GM23338 (cell line): ENCODE data around the gene FBLN5. TPM values are rescaled to one million over a fixed set of nuclear protein-coding genes. Genes with fewer than 3 reads are reported as not detected.

Source experiments
- ATAC-seq: fragments of 200-7000 bp; cut with Tn5 transposase; 3 replicates; pipeline ENCODE4 v1.9.1; 2020
- DNase-seq: peaks from one replicate; pipeline ENCODE4 v3.0.0-alpha.2; 2015; ENCODE audit warnings: low spot score
- H2AFZ ChIP-seq: fragments of 200-600 bp; sonication (generic); 2 replicates; pipeline ENCODE4 v1.8.0; 2016; ENCODE audit warnings: antibody characterized with exemption, mild to moderate bottlenecking, moderate library complexity
- H3F3A ChIP-seq: fragments of 200-600 bp; sonication (generic); replicated peaks from 2 replicates; pipeline ENCODE4 v1.8.0; 2017; ENCODE audit warnings: antibody characterized with exemption, mixed run types, low read depth
- H3K27ac ChIP-seq: fragments of 200-600 bp; sonication (generic); 2 replicates; pipeline ENCODE4 v1.6.1; 2016; ENCODE audit warnings: low read depth
- H3K27me3 ChIP-seq: fragments of 200-600 bp; sonication (generic); 2 replicates; pipeline ENCODE4 v1.8.0; 2016; ENCODE audit warnings: mild to moderate bottlenecking, mixed run types, moderate library complexity; ENCODE audit not compliant: insufficient read depth
- H3K36me3 ChIP-seq: fragments of 200-600 bp; sonication (generic); 2 replicates; pipeline ENCODE4 v1.8.0; 2016; ENCODE audit warnings: mild to moderate bottlenecking; ENCODE audit not compliant: insufficient read depth
- H3K4me1 ChIP-seq: fragments of 200-600 bp; sonication (generic); 2 replicates; pipeline ENCODE4 v1.8.0; 2016; ENCODE audit warnings: mild to moderate bottlenecking, moderate library complexity; ENCODE audit not compliant: insufficient read depth
- H3K4me2 ChIP-seq: fragments of 200-600 bp; sonication (generic); 2 replicates; pipeline ENCODE4 v1.7.1; 2017; ENCODE audit warnings: mixed run types
- H3K4me3 ChIP-seq: fragments of 200-600 bp; sonication (generic); 2 replicates; pipeline ENCODE4 v1.6.1; 2016; ENCODE audit warnings: mixed run types
- H3K79me2 ChIP-seq: fragments of 200-600 bp; sonication (generic); replicated peaks from 2 replicates; pipeline ENCODE4 v1.8.0; 2017; ENCODE audit warnings: mild to moderate bottlenecking; ENCODE audit not compliant: insufficient read depth
- H3K9me2 ChIP-seq: fragments of 200-600 bp; sonication (generic); 2 replicates; pipeline ENCODE4 v1.8.0; 2017; ENCODE audit not compliant: insufficient read depth
- H4K20me1 ChIP-seq: fragments of 200-600 bp; sonication (generic); replicated peaks from 2 replicates; pipeline ENCODE4 v1.8.0; 2017; ENCODE audit warnings: mild to moderate bottlenecking; ENCODE audit not compliant: insufficient read depth
- H3K27ac Mint-ChIP-seq: 2 replicates; pipeline ENCODE4 v1.8.0; 2020; ENCODE audit warnings: inconsistent platforms, mild to moderate bottlenecking, moderate library complexity, mixed read lengths
- H3K27me3 Mint-ChIP-seq: 3 replicates; pipeline ENCODE4 v1.8.0; 2022; ENCODE audit warnings: low read depth, mild to moderate bottlenecking, moderate library complexity, mixed read lengths, inconsistent platforms; ENCODE audit not compliant: insufficient read depth, poor library complexity
- H3K36me3 Mint-ChIP-seq: 3 replicates; pipeline ENCODE4 v1.8.0; 2021; ENCODE audit warnings: low read depth, mild to moderate bottlenecking, inconsistent platforms, moderate library complexity, mixed read lengths
- H3K4me1 Mint-ChIP-seq: 3 replicates; pipeline ENCODE4 v1.8.0; 2020; ENCODE audit warnings: mild to moderate bottlenecking, inconsistent platforms, mixed read lengths
- H3K4me3 Mint-ChIP-seq: 3 replicates; pipeline ENCODE4 v1.8.0; 2021; ENCODE audit warnings: moderate library complexity, mild to moderate bottlenecking, inconsistent platforms, mixed read lengths
- H3K9me3 Mint-ChIP-seq: 3 replicates; pipeline ENCODE4 v1.8.0; 2020; ENCODE audit warnings: moderate library complexity, mild to moderate bottlenecking, inconsistent platforms, mixed read lengths
- CREB1 ChIP-seq: fragments of 250-450 bp; sonication (Bioruptor Pico); IDR thresholded peaks from 2 replicates; pipeline ENCODE4 v1.5.0; 2020; ENCODE audit warnings: low read depth, mild to moderate bottlenecking, moderate library complexity
- CTCF ChIP-seq, 2 experiments: fragments of 200-600 bp in 1 of 2; sonication (generic) in 1 of 2; conservative IDR thresholded peaks; 2 replicates each; pipeline versions ENCODE4 v1.5.1 to v1.6.1; 2016 to 2017; ENCODE audit warnings: antibody characterized with exemption in 2 of 2, low read depth in 2 of 2, mild to moderate bottlenecking in 2 of 2, moderate library complexity in 1 of 2
- ETS1 ChIP-seq: IDR thresholded peaks from 2 replicates; pipeline ENCODE4 v1.6.1; 2016; ENCODE audit warnings: antibody characterized with exemption
- EZH2 ChIP-seq: fragments of 200-600 bp; sonication (generic); IDR thresholded peaks from one replicate; pipeline ENCODE4 v1.8.0; 2017; ENCODE audit warnings: antibody characterized with exemption, mild to moderate bottlenecking, low read depth; ENCODE audit not compliant: unreplicated experiment
- EZH2phosphoT487 ChIP-seq: fragments of 200-600 bp; sonication (generic); IDR thresholded peaks from one replicate; pipeline ENCODE4 v1.8.1; 2018; ENCODE audit warnings: antibody characterized with exemption; ENCODE audit not compliant: unreplicated experiment
- JUNB ChIP-seq: IDR thresholded peaks from one replicate; pipeline ENCODE4 v1.6.1; 2016; ENCODE audit warnings: antibody characterized with exemption; ENCODE audit not compliant: unreplicated experiment
- NANOG ChIP-seq: IDR thresholded peaks from 2 replicates; pipeline ENCODE4 v1.6.1; 2016; ENCODE audit warnings: antibody characterized with exemption, borderline replicate concordance
- POLR2AphosphoS5 ChIP-seq: IDR thresholded peaks from 2 replicates; pipeline ENCODE4 v1.6.1; 2016; ENCODE audit warnings: antibody characterized with exemption, low read depth
- ZNF114 ChIP-seq: fragments of 250-450 bp; sonication (Bioruptor Pico); IDR thresholded peaks from 2 replicates; pipeline ENCODE4 v1.5.0; 2020; ENCODE audit warnings: mild to moderate bottlenecking, moderate library complexity
- ZNF462 ChIP-seq: fragments of 250-450 bp; sonication (Bioruptor Pico); IDR thresholded peaks from 2 replicates; pipeline ENCODE4 v1.5.0; 2020; ENCODE audit warnings: mild to moderate bottlenecking, moderate library complexity
- polyA plus RNA-seq: library from polyadenylated mRNA; unstranded; fragments of >200 nt; fragmentation: Nextera tagmentation; extraction: Ambion mirVana; gene quantifications from 2 replicates; pipeline ENCODE4 v1.2.1, GENCODE V29; 2016
- total RNA-seq: library from RNA; depleted of rRNA; stranded (reverse); fragments of >200 nt; shearing (Covaris generic); gene quantifications from 2 replicates; pipeline ENCODE4 v1.2.3, GENCODE V29; 2014

Gene FBLN5
- total and polyA plus RNA-seq, 2 experiments from 2014 or later: 4.3 to 4.9 TPM

- Mint-ChIP-seq H3K27me3 (peaks cover 3% of the 10 kb centered on the region), H3K36me3 (no peaks in the 10 kb centered on the region), H3K4me3 (no peak overlapping the region), H3K9me3 (no peaks in the 10 kb centered on the region), H3K27ac (no peak overlapping the region), H3K4me1 (peaks cover 12% of the 10 kb centered on the region)
- no peaks in the 10 kb centered on the region for H3K79me2 ChIP-seq
- no peak overlapping the region for H3K4me3 ChIP-seq
- H3F3A ChIP-seq: no peaks in the 10 kb centered on the region
- H3K9me2 ChIP-seq: no peaks in the 10 kb centered on the region
- peaks cover 6% of the 10 kb centered on the region for H3K4me1 ChIP-seq
- no peak overlapping the region for H2AFZ ChIP-seq
- H3K27ac ChIP-seq: no peak overlapping the region
- no peaks in the 10 kb centered on the region for H4K20me1 ChIP-seq
- H3K4me2 ChIP-seq: no peak overlapping the region
- ATAC-seq (no peak), DNase-seq (no peak)
- TF ChIP-seq CTCF (conservative IDR thresholded peaks at IDR 0.05; ENCODE audit: low read depth in 2 of 2): no peak
- TF ChIP-seq CREB1: no peak
- TF ChIP-seq POLR2AphosphoS5: no peak
- TF ChIP-seq NANOG: no peak
- no peak for TF ChIP-seq ZNF462 (CRISPR knock-in tag)
- H3K36me3 ChIP-seq: no peaks in the 10 kb centered on the region
- no peaks in the 10 kb centered on the region for H3K27me3 ChIP-seq
Observed at GRCh38 chr14:91861091-91861490, 86.4 kb downstream of the FBLN5 start.

GRCh38 chr14:91860238-91860637 lies 87.3 kb downstream of the FBLN5 start:
- Histone ChIP-seq H2AFZ (no peak overlapping the region), H3K79me2 (no peaks in the 10 kb centered on the region), H3K9me2 (no peaks in the 10 kb centered on the region), H3K36me3 (no peaks in the 10 kb centered on the region), H3K4me2 (no peak overlapping the region), H4K20me1 (no peaks in the 10 kb centered on the region), H3K4me3 (no peak overlapping the region), H3K4me1 (peaks cover 6% of the 10 kb centered on the region), H3K27ac (no peak overlapping the region), H3K27me3 (no peaks in the 10 kb centered on the region), H3F3A (no peaks in the 10 kb centered on the region)
- Mint-ChIP-seq H3K27ac (no peak overlapping the region), H3K36me3 (no peaks in the 10 kb centered on the region), H3K4me1 (peaks cover 12% of the 10 kb centered on the region), H3K27me3 (peaks cover 3% of the 10 kb centered on the region), H3K9me3 (no peaks in the 10 kb centered on the region), H3K4me3 (no peak overlapping the region)
- TF ChIP-seq CREB1: no peak
- TF ChIP-seq EZH2phosphoT487: no peak
- no peak for TF ChIP-seq CTCF (conservative IDR thresholded peaks at IDR 0.05; ENCODE audit: low read depth in 2 of 2)
- TF ChIP-seq NANOG: no peak
- TF ChIP-seq POLR2AphosphoS5: no peak
- no peak for TF ChIP-seq ZNF114 (CRISPR knock-in tag)
- TF ChIP-seq ETS1: no peak
- no peak for TF ChIP-seq EZH2
- no peak for TF ChIP-seq JUNB
- ATAC-seq (no peak), DNase-seq (no peak)
